Activated CD8-positive, alpha-beta memory T cell treated with anti-CD3 and anti-CD28 coated beads, Interleukin-2, amount 10 ng/mL, durations not matched to agents 7 days and 5 days (primary cell): ENCODE data around the gene DIPK2A. TPM values are rescaled to one million over a fixed set of nuclear protein-coding genes. Genes with fewer than 3 reads are reported as not detected.

ENCODE experiments used
- ATAC-seq: fragments of 150-1000 bp; cut with Tn5 transposase; one replicate; pipeline ENCODE4 v1.10.0; 2021; ENCODE audit warnings: moderate library complexity
- CTCF ChIA-PET: fragments of 350-600 bp; sonication (Branson Sonifier 250); formaldehyde crosslinking; loops from one replicate; lab custom pipeline; 2021; ENCODE audit warnings: antibody characterized with exemption; lab: Charles Lee
- DNase-seq: peaks from one replicate; pipeline ENCODE4 v3.0.0-alpha.2; 2020
- H3K27ac Mint-ChIP-seq: one replicate; pipeline ENCODE4 v1.8.0; 2021; ENCODE audit warnings: mild to moderate bottlenecking, mixed read lengths
- H3K27me3 Mint-ChIP-seq: one replicate; pipeline ENCODE4 v1.8.0; 2021; ENCODE audit warnings: mixed read lengths
- H3K36me3 Mint-ChIP-seq: one replicate; pipeline ENCODE4 v1.8.0; 2021; ENCODE audit warnings: mild to moderate bottlenecking, mixed read lengths
- H3K4me1 Mint-ChIP-seq: one replicate; pipeline ENCODE4 v1.8.0; 2021; ENCODE audit warnings: mixed read lengths
- H3K4me3 Mint-ChIP-seq: one replicate; pipeline ENCODE4 v1.8.0; 2021; ENCODE audit warnings: mild to moderate bottlenecking, moderate library complexity, mixed read lengths
- H3K9me3 Mint-ChIP-seq: one replicate; pipeline ENCODE4 v1.8.0; 2022; ENCODE audit warnings: low read depth, mixed read lengths
- total RNA-seq, 2 experiments: library from RNA; stranded (reverse); gene quantifications; one replicate each; pipeline ENCODE4 v1.2.3, GENCODE V29; 2021

DIPK2A gene
- total RNA-seq, 2 experiments from 2014 or later: 21.7 to 22.3 TPM

- CTCF ChIA-PET: interaction anchor here (1.4 kb wide), 1 partner anchor 12 kb away, joined by 4 read pairs; the partner anchor contains the start of gene DIPK2A
- DNase-seq: no peak
These were observed 12.7 kb upstream of the DIPK2A start for GRCh38 chr3:143958966-143959365.

GRCh38 chr3:143961342-143961741, 10.3 kb upstream of the DIPK2A start:
- Mint-ChIP-seq H3K27ac (no peak overlapping the region), H3K4me1 (peaks cover 12% of the 10 kb centered on the region), H3K27me3 (peaks cover 43% of the 10 kb centered on the region), H3K36me3 (peaks cover 3% of the 10 kb centered on the region), H3K4me3 (no peak overlapping the region), H3K9me3 (no peaks in the 10 kb centered on the region)
- ATAC-seq: no peak
- no peak for DNase-seq
- CTCF ChIA-PET: no interaction called here

More at GRCh38 chr3:143958966-143959365, 12.7 kb upstream of the DIPK2A start:
- H3K9me3 Mint-ChIP-seq: no peaks in the 10 kb centered on the region
- peaks cover 3% of the 10 kb centered on the region for H3K36me3 Mint-ChIP-seq
- peaks cover 13% of the 10 kb centered on the region for H3K4me1 Mint-ChIP-seq
- H3K27me3 Mint-ChIP-seq: peaks cover 42% of the 10 kb centered on the region
- no peak for ATAC-seq
- no peak overlapping the region for H3K27ac Mint-ChIP-seq
- H3K4me3 Mint-ChIP-seq: no peak overlapping the region

- H3K4me3 Mint-ChIP-seq: no peak overlapping the region
- peaks cover 55% of the 10 kb centered on the region for H3K27me3 Mint-ChIP-seq
These were observed 7.7 kb upstream of the DIPK2A start for GRCh38 chr3:143963946-143964345.

DNA sequence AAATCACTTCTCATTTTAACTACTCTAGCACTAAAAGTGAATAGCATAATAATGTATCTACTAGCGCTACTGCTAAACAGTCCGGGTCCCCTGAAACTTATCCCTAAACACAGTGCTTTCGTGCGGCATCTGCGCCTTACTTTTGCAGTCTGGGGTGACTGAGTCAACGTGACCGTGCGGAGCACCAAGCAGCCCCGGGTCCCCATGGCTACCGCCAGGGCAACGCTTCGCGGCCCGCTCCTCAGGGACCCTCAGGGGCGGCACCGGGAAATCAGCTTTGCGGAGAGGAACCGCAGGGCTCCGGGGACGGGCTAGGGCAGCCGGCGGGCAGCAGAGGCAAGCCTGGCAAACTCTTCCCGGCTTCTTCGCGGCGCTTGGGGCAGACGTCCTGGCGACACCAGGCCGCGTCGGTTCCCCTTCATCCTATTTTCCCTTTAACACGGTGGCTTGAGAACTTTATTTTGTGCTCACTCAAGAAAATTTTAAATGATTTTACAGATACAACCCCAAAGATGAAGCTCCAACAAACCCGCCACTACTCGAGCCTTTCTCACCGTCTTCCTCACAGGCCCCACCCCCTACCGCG, 757 bp upstream of the DIPK2A start:
- Mint-ChIP-seq H3K4me1 (peaks cover 16% of the 10 kb centered on the region), H3K36me3 (no peaks in the 10 kb centered on the region), H3K27me3 (peaks cover 33% of the 10 kb centered on the region), H3K27ac (peak overlapping the region; percentile 90), H3K4me3 (peak overlapping the region; percentile 95), H3K9me3 (no peaks in the 10 kb centered on the region)
- CTCF ChIA-PET: interaction anchor here (0.8 to 3.0 kb wide), 11 partner anchors 11 to 969 kb away, joined by 3 to 15 read pairs (median 6); partner anchors contain the start of genes SLC9A9 and U2SURP
- ATAC-seq: peak; percentile 6
- DNase-seq: peak; percentile 69

More at GRCh38 chr3:143963946-143964345, 7.7 kb upstream of the DIPK2A start:
- no peak for ATAC-seq
- CTCF ChIA-PET: interaction anchor here (0.5 kb wide), 1 partner anchor 84 kb away, joined by 6 read pairs; no protein-coding TSS in a partner anchor
- no peak overlapping the region for H3K27ac Mint-ChIP-seq
- H3K9me3 Mint-ChIP-seq: no peaks in the 10 kb centered on the region
- H3K4me1 Mint-ChIP-seq: no peaks in the 10 kb centered on the region
- H3K36me3 Mint-ChIP-seq: peaks cover 2% of the 10 kb centered on the region
- DNase-seq: no peak

DNA sequence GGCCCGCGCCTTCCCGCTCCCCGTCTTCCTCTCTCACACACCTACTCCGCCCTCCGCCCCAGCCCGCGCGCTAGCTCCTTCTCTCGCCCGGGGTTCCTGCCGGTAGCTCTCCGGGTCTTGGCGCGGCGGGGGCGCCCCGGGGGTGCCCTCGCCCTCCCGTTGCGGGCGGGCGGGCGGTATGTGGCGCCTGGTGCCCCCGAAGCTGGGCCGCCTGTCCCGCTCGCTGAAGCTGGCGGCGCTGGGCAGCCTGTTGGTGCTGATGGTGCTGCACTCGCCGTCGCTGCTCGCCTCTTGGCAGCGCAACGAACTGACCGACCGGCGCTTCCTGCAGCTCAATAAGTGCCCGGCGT, 507 bp downstream of the DIPK2A start:
- DNase-seq (no peak), ATAC-seq (peak; percentile 10)
- Mint-ChIP-seq H3K4me1 (peaks cover 21% of the 10 kb centered on the region), H3K27me3 (peaks cover 21% of the 10 kb centered on the region), H3K4me3 (peak overlapping the region; percentile 95), H3K36me3 (no peaks in the 10 kb centered on the region), H3K27ac (peak overlapping the region; percentile 90), H3K9me3 (no peaks in the 10 kb centered on the region)
- CTCF ChIA-PET: interaction anchor here (0.6 to 3.0 kb wide), 10 partner anchors 12 to 970 kb away, joined by 3 to 15 read pairs (median 6); partner anchors contain the start of genes SLC9A9 and U2SURP

GRCh38 chr3:143972505-143973258, 1.1 kb downstream of the DIPK2A start:
- CTCF ChIA-PET: interaction anchor here (0.9 to 3.0 kb wide), 8 partner anchors 15 to 971 kb away, joined by 3 to 15 read pairs (median 6); partner anchors contain the start of genes SLC9A9 and U2SURP
- Mint-ChIP-seq H3K36me3 (no peaks in the 10 kb centered on the region), H3K4me3 (peak overlapping the region; percentile 95), H3K27me3 (peaks cover 15% of the 10 kb centered on the region), H3K27ac (peak overlapping the region; percentile 90), H3K9me3 (no peaks in the 10 kb centered on the region), H3K4me1 (peaks cover 27% of the 10 kb centered on the region)
- DNase-seq: peak; percentile 81
- peak; percentile 14 for ATAC-seq

DNA sequence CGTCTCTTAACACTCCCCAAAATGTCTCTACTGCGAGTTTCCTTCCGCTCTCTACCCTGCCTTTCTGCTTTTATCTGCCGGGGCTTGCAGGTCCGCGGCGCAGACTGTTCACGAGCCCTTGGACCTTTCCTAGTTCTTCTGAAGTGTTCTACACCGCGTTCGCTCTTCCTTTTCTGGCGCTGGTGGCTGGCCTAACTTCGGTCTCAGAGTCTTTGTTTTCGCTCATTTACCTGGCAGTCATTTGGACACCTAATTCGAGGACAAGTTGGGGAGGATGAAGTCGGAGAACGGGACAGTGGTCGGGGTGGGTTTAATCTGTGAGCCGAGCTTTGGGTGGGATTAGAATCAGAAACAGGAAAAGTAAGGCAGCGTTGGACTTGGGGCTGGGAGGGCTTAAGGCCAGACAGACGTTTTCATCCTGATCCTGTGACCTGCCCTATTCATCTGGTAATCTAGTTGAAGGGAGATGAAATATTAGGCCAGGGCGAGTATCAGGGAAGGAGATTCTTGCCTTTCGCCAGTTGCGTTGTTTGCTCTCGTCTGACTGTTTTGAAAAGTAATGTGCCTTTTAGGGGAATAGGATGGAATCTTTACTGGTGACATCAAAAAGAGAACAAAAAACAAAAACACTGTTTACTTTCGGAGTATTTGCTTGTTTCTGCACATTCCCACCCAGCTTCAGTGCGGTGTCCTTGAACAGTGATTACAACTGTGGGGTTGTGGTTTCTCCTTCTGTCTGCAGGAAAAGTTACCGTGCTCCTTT, 1.8 kb downstream of the DIPK2A start:
- Mint-ChIP-seq H3K27me3 (peaks cover 14% of the 10 kb centered on the region), H3K36me3 (no peaks in the 10 kb centered on the region), H3K4me1 (peaks cover 34% of the 10 kb centered on the region), H3K9me3 (no peaks in the 10 kb centered on the region), H3K27ac (peak overlapping the region; percentile 90), H3K4me3 (peak overlapping the region; percentile 95)
- ATAC-seq (peak; percentile 24), DNase-seq (no peak)
- CTCF ChIA-PET: interaction anchor here (0.9 to 3.0 kb wide), 6 partner anchors 16 to 971 kb away, joined by 3 to 15 read pairs (median 4); partner anchors contain the start of genes SLC9A9 and U2SURP

DNA sequence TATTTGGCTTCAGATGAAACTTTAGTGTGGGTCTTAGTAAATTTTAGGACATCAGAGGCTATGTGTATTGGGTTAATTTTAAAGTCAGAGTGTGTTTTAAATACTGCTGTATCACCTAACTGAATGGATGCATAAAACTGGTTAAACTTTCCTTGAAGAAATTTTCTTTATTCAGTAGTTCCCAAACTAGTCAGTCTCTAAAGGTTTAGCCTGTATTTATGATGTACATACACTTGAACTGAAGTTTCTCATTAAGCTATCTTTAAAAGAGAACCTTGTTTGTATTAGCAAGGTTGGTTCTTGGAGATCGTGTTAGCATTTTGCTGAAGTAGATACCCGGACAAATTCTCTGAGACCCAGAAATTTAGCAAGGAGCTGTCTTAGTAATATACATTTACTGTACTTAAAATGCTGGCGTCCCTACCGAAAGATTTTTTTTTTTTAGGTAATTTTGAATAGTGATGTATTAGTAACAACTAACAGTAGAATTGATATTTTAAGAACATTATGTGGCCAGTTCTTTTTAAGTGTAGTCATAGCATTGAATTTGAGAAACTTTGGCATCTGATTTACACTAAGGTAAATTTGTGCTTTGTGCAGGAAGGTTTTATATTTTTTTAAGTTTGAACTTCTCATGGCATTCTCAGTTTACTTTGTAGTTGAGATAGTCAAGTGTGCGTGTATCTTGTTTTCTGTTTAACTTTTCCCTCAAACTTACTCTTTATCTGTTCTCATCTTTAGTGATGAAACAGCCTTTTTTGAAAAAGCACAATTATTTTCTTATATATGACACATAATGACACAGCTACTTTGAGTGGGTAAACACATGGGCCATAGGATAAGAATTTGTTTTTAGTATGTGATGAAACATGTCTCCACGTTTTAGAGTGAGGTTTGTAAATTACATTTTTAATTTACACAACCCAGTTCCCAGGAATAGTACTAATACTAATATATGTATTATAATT, 2.9 kb downstream of the DIPK2A start:
- no peak for ATAC-seq
- Mint-ChIP-seq H3K36me3 (peaks cover 4% of the 10 kb centered on the region), H3K9me3 (no peaks in the 10 kb centered on the region), H3K4me3 (peak overlapping the region; percentile 95), H3K27ac (no peak overlapping the region), H3K27me3 (peaks cover 3% of the 10 kb centered on the region), H3K4me1 (peaks cover 36% of the 10 kb centered on the region)
- CTCF ChIA-PET: interaction anchor here (0.6 to 1.6 kb wide), 6 partner anchors 23 to 127 kb away, joined by 3 to 4 read pairs (median 3); partner anchors contain the start of gene SLC9A9
- no peak for DNase-seq

DNA sequence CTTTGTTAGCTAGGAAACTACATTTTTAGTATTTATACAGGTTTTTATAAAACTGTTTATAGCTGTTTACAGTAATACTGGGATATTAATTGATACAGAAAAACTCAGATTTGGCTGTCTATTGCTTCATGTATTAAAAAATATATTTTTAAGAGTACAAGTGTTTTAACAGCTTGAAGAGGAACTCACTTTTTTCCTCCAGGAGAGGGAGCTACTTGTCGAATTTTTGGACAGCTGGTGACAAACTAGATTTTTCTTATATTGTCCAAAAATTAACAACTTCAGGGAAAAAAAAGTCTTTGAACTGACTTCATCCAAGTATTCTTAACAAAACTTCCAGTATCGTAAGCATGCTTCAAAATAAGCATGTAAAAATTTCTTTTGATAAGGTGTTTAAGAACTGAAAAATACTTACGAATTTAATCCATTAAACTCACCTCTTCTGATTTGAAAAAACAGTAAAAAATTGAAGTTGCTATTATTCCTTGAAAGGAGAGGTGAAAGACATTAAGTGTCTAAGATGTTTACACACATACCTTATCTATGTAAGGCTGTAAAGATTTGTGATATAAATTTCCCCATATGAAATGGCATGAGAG, 4.0 kb downstream of the DIPK2A start:
- H3K27me3 Mint-ChIP-seq: no peaks in the 10 kb centered on the region
- no peak overlapping the region for H3K4me3 Mint-ChIP-seq
- peaks cover 34% of the 10 kb centered on the region for H3K4me1 Mint-ChIP-seq

GRCh38 chr3:143977341-143978262, 6.0 kb downstream of the DIPK2A start:
- Mint-ChIP-seq H3K9me3 (peaks cover 2% of the 10 kb centered on the region), H3K27me3 (no peaks in the 10 kb centered on the region), H3K36me3 (peaks cover 16% of the 10 kb centered on the region), H3K4me1 (peaks cover 32% of the 10 kb centered on the region), H3K4me3 (no peak overlapping the region), H3K27ac (peak overlapping the region; percentile 34)
- DNase-seq (no peak), ATAC-seq (no peak)
- CTCF ChIA-PET: no interaction called here

More for the DNA sequence above, 4.0 kb downstream of the DIPK2A start:
- H3K36me3 Mint-ChIP-seq: peaks cover 4% of the 10 kb centered on the region
- no peak overlapping the region for H3K27ac Mint-ChIP-seq
- ATAC-seq (no peak), DNase-seq (no peak)
- CTCF ChIA-PET: interaction anchor here (0.6 to 1.0 kb wide), 5 partner anchors 22 to 128 kb away, joined by 3 to 4 read pairs (median 3); partner anchors contain the start of gene SLC9A9
- no peaks in the 10 kb centered on the region for H3K9me3 Mint-ChIP-seq

- no peaks in the 10 kb centered on the region for H3K27me3 Mint-ChIP-seq
- H3K27ac Mint-ChIP-seq: peak overlapping the region; percentile 34
- H3K4me1 Mint-ChIP-seq: peaks cover 32% of the 10 kb centered on the region
- ATAC-seq: no peak
- peaks cover 23% of the 10 kb centered on the region for H3K36me3 Mint-ChIP-seq
- no peak for DNase-seq
- no peak overlapping the region for H3K4me3 Mint-ChIP-seq
- CTCF ChIA-PET: no interaction called here
- peaks cover 8% of the 10 kb centered on the region for H3K9me3 Mint-ChIP-seq
These were observed 6.6 kb downstream of the DIPK2A start for GRCh38 chr3:143978263-143978631.
